ENCODE data around the gene PTPRM.

DNA sequence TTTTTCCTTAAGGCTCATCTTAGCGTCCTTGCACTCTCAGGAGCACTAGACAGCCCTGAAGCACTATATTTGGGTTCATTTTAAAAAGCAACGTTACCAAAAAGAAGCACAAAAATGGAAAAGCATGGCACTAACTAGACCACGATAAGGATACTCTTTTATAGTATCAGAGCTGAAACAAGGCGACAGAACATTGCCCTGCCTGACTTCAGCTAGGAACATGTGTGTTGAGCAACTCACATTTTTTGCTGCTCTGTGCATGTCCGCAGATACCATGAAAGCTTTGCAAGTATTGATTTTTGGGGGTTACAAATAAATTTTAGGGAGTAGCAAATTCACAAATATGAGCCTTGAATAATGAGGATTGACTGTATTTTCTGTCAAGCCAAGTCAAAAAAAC, 332.0 kb downstream of the PTPRM start:
- TF ChIP-seq, protein P1, sequence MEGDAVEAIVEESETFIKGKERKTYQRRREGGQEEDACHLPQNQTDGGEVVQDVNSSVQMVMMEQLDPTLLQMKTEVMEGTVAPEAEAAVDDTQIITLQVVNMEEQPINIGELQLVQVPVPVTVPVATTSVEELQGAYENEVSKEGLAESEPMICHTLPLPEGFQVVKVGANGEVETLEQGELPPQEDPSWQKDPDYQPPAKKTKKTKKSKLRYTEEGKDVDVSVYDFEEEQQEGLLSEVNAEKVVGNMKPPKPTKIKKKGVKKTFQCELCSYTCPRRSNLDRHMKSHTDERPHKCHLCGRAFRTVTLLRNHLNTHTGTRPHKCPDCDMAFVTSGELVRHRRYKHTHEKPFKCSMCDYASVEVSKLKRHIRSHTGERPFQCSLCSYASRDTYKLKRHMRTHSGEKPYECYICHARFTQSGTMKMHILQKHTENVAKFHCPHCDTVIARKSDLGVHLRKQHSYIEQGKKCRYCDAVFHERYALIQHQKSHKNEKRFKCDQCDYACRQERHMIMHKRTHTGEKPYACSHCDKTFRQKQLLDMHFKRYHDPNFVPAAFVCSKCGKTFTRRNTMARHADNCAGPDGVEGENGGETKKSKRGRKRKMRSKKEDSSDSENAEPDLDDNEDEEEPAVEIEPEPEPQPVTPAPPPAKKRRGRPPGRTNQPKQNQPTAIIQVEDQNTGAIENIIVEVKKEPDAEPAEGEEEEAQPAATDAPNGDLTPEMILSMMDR (IDR thresholded peaks at IDR 0.05; ENCODE audit: borderline replicate concordance, extremely low read depth, low read length, poor library complexity, severe bottlenecking): no peak
- no peak for TF ChIP-seq EZH2 (IDR thresholded peaks at IDR 0.05; ENCODE audit: borderline replicate concordance, low read depth, low read length, severe bottlenecking)

All from DND-41 (cell line).